SK-N-MC (cell line): Measurements from ENCODE around the gene WNT7A.

Experiments
- EZH2 ChIP-seq: fragments of 200-600 bp; sonication (generic); IDR thresholded peaks from one replicate; pipeline ENCODE4 v1.6.1; 2017; ENCODE audit warnings: antibody characterized with exemption
- POLR2AphosphoS5 ChIP-seq: IDR thresholded peaks from 2 replicates; pipeline ENCODE4 v1.6.1; 2012; ENCODE audit warnings: mild to moderate bottlenecking, low read depth, low read length, borderline replicate concordance

DNA sequence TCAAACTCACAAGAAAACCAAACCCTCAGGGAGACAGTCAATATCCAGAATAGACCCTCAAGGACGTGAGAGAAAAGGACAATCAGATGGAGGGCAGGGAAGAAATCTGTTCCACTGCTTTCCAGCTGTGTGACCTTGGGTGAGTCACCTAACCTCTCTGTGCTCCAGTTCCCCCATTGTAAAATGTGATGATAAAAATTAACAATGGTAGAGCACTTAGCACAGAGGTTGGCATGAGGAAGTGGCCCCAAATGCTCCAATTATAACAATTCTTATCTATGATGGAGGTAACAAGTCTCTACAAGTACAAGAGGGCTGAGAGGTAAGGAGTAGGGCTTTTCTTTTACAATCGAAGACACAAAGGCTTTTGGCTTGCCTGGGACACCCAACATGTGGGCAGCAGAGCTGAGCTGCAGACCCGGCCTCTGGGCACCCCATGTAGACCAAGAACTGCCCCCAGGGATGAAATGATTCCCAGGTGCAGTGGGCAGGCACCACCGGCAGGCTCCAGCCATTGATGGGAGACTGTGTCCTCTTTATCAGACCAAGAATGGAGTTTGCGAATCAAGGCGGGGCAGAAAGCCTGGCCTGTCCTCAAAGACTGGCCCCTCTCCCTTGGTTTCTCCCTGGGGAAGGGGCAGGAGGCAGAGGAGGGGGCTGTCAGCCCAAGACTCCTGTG, 22.0 kb downstream of the WNT7A start:
- TF ChIP-seq POLR2AphosphoS5, result no peak
- no peak for TF ChIP-seq EZH2
